H9 (cell line): ENCODE results near the gene CRYGC. TPM values are rescaled to one million over a fixed set of nuclear protein-coding genes. Genes with fewer than 3 reads are reported as not detected.

ENCODE experiments used
- DNase-seq: peaks from one replicate; pipeline ENCODE4 v3.0.0-alpha.2; 2017
- H2AFZ ChIP-seq: one replicate; pipeline ENCODE4 v1.6.1; 2013; ENCODE audit warnings: mild to moderate bottlenecking, low read length, control low read depth, moderate library complexity
- H2AK5ac ChIP-seq: 2 replicates; pipeline ENCODE4 v1.6.1; 2013; ENCODE audit warnings: low read length, control low read depth, mixed read lengths; ENCODE audit not compliant: insufficient read length
- H2BK120ac ChIP-seq: one replicate; pipeline ENCODE4 v1.6.1; 2013; ENCODE audit warnings: low read depth, mild to moderate bottlenecking, low read length, control low read depth, inconsistent platforms; ENCODE audit not compliant: poor library complexity, severe bottlenecking
- H2BK12ac ChIP-seq: 2 replicates; pipeline ENCODE4 v1.6.1; 2013; ENCODE audit warnings: low read length, control low read depth, mixed read lengths, low read depth; ENCODE audit not compliant: insufficient read length
- H2BK15ac ChIP-seq: 2 replicates; pipeline ENCODE4 v1.6.1; 2013; ENCODE audit warnings: low read depth, low read length, control low read depth
- H2BK20ac ChIP-seq: one replicate; pipeline ENCODE4 v1.6.1; 2013; ENCODE audit warnings: low read depth, mild to moderate bottlenecking, low read length, control low read depth, inconsistent platforms; ENCODE audit not compliant: poor library complexity, severe bottlenecking
- H2BK5ac ChIP-seq: 2 replicates; pipeline ENCODE4 v1.6.1; 2013; ENCODE audit warnings: low read length, control low read depth, mixed read lengths; ENCODE audit not compliant: insufficient read length
- H3K14ac ChIP-seq: 2 replicates; pipeline ENCODE4 v1.6.1; 2013; ENCODE audit warnings: low read length, control low read depth; ENCODE audit not compliant: insufficient read depth
- H3K18ac ChIP-seq: 2 replicates; pipeline ENCODE4 v1.6.1; 2013; ENCODE audit warnings: low read depth, mild to moderate bottlenecking, mixed read lengths, low read length, control low read depth; ENCODE audit not compliant: insufficient read length
- H3K23ac ChIP-seq: 2 replicates; pipeline ENCODE4 v1.6.1; 2013; ENCODE audit warnings: low read length, control low read depth, mixed read lengths, low read depth; ENCODE audit not compliant: insufficient read length
- H3K23me2 ChIP-seq: 2 replicates; pipeline ENCODE4 v1.6.1; 2013; ENCODE audit warnings: low read depth, mild to moderate bottlenecking, mixed read lengths, low read length, control low read depth; ENCODE audit not compliant: insufficient read length, poor library complexity, severe bottlenecking
- H3K27ac ChIP-seq: 2 replicates; pipeline ENCODE4 v1.5.1; 2013; ENCODE audit warnings: low read length, control low read depth, mixed read lengths, low read depth; ENCODE audit not compliant: insufficient read length
- H3K27me3 ChIP-seq: 2 replicates; pipeline ENCODE4 v1.6.1; 2013; ENCODE audit warnings: low read length, control low read depth, inconsistent platforms; ENCODE audit not compliant: insufficient read depth
- H3K4ac ChIP-seq: 2 replicates; pipeline ENCODE4 v1.6.1; 2013; ENCODE audit warnings: low read depth, mild to moderate bottlenecking, control low read depth, inconsistent platforms, low read length, moderate library complexity
- H3K4me1 ChIP-seq: 2 replicates; pipeline ENCODE4 v1.6.1; 2013; ENCODE audit warnings: low read length, control low read depth, inconsistent platforms; ENCODE audit not compliant: insufficient read depth
- H3K4me2 ChIP-seq: 2 replicates; pipeline ENCODE4 v1.6.1; 2013; ENCODE audit warnings: low read length, control low read depth, mixed read lengths; ENCODE audit not compliant: insufficient read length, insufficient read depth
- H3K56ac ChIP-seq: 2 replicates; pipeline ENCODE4 v1.6.1; 2013; ENCODE audit warnings: low read depth, mild to moderate bottlenecking, mixed read lengths, low read length, control low read depth; ENCODE audit not compliant: insufficient read length
- H3K79me1 ChIP-seq: 2 replicates; pipeline ENCODE4 v1.6.1; 2013; ENCODE audit warnings: low read depth, mild to moderate bottlenecking, moderate library complexity, low read length, control low read depth, inconsistent platforms; ENCODE audit not compliant: insufficient read depth, poor library complexity, severe bottlenecking
- H3K79me2 ChIP-seq: 2 replicates; pipeline ENCODE4 v1.6.1; 2013; ENCODE audit warnings: low read length, control low read depth, inconsistent platforms; ENCODE audit not compliant: insufficient read depth
- H3K9ac ChIP-seq: 2 replicates; pipeline ENCODE4 v1.6.1; 2013; ENCODE audit warnings: low read length, control low read depth, mixed read lengths; ENCODE audit not compliant: insufficient read length; ENCODE audit errors: extremely low read depth
- H3K9me3 ChIP-seq: one replicate; pipeline ENCODE4 v1.6.1; 2013; ENCODE audit warnings: low read depth, low read length, inconsistent platforms; ENCODE audit not compliant: control insufficient read depth
- H3T11ph ChIP-seq: one replicate; pipeline ENCODE4 v1.6.1; 2013; ENCODE audit warnings: mild to moderate bottlenecking, low read length, control low read depth, inconsistent platforms
- H4K20me1 ChIP-seq: one replicate; pipeline ENCODE4 v1.6.1; 2013; ENCODE audit not compliant: control insufficient read depth, insufficient read length, insufficient read depth
- H4K5ac ChIP-seq: 2 replicates; pipeline ENCODE4 v1.6.1; 2013; ENCODE audit warnings: low read depth, mild to moderate bottlenecking, mixed read lengths, low read length, control low read depth; ENCODE audit not compliant: insufficient read length
- H4K8ac ChIP-seq: replicated peaks from 2 replicates; pipeline ENCODE4 v1.6.1; 2013; ENCODE audit warnings: low read length, control low read depth, mixed read lengths, low read depth; ENCODE audit not compliant: insufficient read length
- H4K91ac ChIP-seq: 2 replicates; pipeline ENCODE4 v1.6.1; 2013; ENCODE audit warnings: low read depth, mild to moderate bottlenecking, moderate library complexity, mixed read lengths, low read length, control low read depth; ENCODE audit not compliant: insufficient read length
- H3K27ac Mint-ChIP-seq, 3 experiments: 2 replicates in 2 of 3; 3 replicates in 1 of 3; pipeline ENCODE4 v1.8.0; 2020 to 2021; ENCODE audit warnings: mixed read lengths in 3 of 3, mild to moderate bottlenecking in 1 of 3, moderate library complexity in 1 of 3
- H3K27me3 Mint-ChIP-seq: 2 replicates; pipeline ENCODE4 v1.8.0; 2021; ENCODE audit warnings: low read depth, mild to moderate bottlenecking, moderate library complexity, mixed read lengths
- H3K36me3 Mint-ChIP-seq, 3 experiments: 2 replicates in 2 of 3; 3 replicates in 1 of 3; pipeline ENCODE4 v1.8.0; 2020 to 2021; ENCODE audit warnings: low read depth in 3 of 3, mixed read lengths in 3 of 3; ENCODE audit not compliant: insufficient read depth in 1 of 3
- H3K4me1 Mint-ChIP-seq, 2 experiments: 2 replicates each; pipeline ENCODE4 v1.8.0; 2020; ENCODE audit warnings: mixed read lengths in 2 of 2
- H3K4me3 Mint-ChIP-seq, 2 experiments: 2 replicates in 1 of 2; 3 replicates in 1 of 2; pipeline ENCODE4 v1.8.0; 2020 to 2021; ENCODE audit warnings: mild to moderate bottlenecking in 2 of 2, mixed read lengths in 2 of 2, moderate library complexity in 1 of 2
- H3K9me3 Mint-ChIP-seq, 2 experiments: 2 replicates in 1 of 2; 3 replicates in 1 of 2; pipeline ENCODE4 v1.8.0; 2020; ENCODE audit warnings: mild to moderate bottlenecking in 2 of 2, mixed read lengths in 2 of 2, moderate library complexity in 1 of 2
- CTCF ChIP-seq: fragments of 200-600 bp; sonication (generic); conservative IDR thresholded peaks from 3 replicates; pipeline ENCODE4 v1.8.0; 2021; ENCODE audit warnings: antibody characterized with exemption, mild to moderate bottlenecking
- WGBS: extraction: QIAGEN DNeasy Blood & Tissue Kit; methylation state at CpG from one replicate; pipeline ENCODE4 v1.1.7; 2013; ENCODE audit warnings: missing lambda C conversion rate, low lambda C conversion rate, mixed read lengths; ENCODE audit not compliant: insufficient read length; ENCODE audit errors: extremely low coverage; 5-methylcytosine and 5-hydroxymethylcytosine counted together
- total RNA-seq: library from RNA; stranded (reverse); gene quantifications from 2 replicates; pipeline ENCODE4 v1.2.1, GENCODE V29; 2021

Gene CRYGC
- total RNA-seq, 1 experiment from 2014 or later = not detected

DNA sequence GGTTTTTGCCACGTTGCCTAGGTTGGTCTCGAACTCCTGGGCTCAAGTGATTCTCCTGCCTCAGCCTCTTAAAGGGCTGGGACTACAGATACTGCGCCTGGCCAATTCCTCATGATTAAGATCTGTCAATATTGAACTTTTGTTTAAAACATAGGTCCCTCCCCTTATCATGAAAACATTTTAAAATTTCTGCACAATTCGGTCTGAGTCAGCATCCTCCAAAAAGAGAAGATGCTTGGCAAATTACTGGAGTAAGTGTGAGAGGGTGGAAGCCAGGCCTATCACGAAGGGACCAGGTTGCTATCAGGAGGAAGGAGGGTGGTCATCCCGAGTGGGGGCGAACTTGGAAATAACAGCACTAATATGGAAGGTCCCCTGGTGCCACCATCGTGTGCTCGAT, 44.5 kb upstream of the CRYGC start:
- Histone ChIP-seq H3K4ac (no peak overlapping the region), H2AFZ (no peak overlapping the region), H3K18ac (no peak overlapping the region), H3K23me2 (no peaks in the 10 kb centered on the region), H3K4me2 (no peak overlapping the region), H4K20me1 (no peaks in the 10 kb centered on the region), H2BK12ac (no peak overlapping the region), H4K5ac (no peak overlapping the region), H3T11ph (no peak overlapping the region), H3K56ac (no peak overlapping the region), H4K8ac (no peak overlapping the region), H3K79me1 (no peaks in the 10 kb centered on the region), H2AK5ac (no peak overlapping the region), H2BK120ac (no peak overlapping the region), H2BK20ac (no peak overlapping the region), H3K9me3 (no peaks in the 10 kb centered on the region), H3K27me3 (no peaks in the 10 kb centered on the region), H2BK15ac (no peak overlapping the region), H3K27ac (no peak overlapping the region), H3K14ac (no peak overlapping the region), H4K91ac (no peak overlapping the region), H2BK5ac (no peak overlapping the region), H3K9ac (no peak overlapping the region), H3K23ac (no peak overlapping the region), H3K79me2 (no peaks in the 10 kb centered on the region), H3K4me1 (no peaks in the 10 kb centered on the region)
- no CpG with 5 or more reads among the region's 9 CpGs for WGBS
- Mint-ChIP-seq H3K4me3 (no peak overlapping the region), H3K4me1 (peaks cover 2 to 12% of the 10 kb centered on the region in 2 experiments; a peak in 3 of 4 replicates), H3K27me3 (no peaks in the 10 kb centered on the region; the same call in 1 of the 2 replicates), H3K36me3 (no peaks in the 10 kb centered on the region), H3K9me3 (no peaks in the 10 kb centered on the region), H3K27ac (no peak overlapping the region)
- no peak for TF ChIP-seq CTCF
- DNase-seq = no peak
